D341Med (cell line): ENCODE measurements around the gene PLA2G4D.

Experiments used
- DNase-seq: peaks from one replicate; pipeline ENCODE4 v3.0.0; 2012; ENCODE audit warnings: low spot score

Gene PLA2G4D

DNA sequence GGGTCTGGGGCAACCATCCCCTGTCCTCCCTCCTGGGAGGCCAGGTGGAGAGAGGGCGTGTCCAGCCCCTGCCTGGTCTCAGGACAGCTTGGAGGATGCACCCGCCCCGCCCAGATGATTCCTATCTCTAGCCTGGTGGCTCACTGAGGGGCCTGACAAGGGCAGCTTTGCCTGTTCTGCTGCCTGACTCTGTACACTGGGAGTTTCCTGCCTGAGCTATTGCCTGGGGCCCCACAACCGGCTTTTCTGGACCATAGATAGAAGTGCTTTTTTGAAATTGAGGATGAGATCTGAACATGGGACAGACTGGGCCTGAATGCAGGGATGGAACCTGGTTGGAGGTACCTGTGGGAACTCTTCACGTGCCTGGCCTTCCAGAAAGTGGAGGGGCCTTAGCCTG, 72.8 kb downstream of the PLA2G4D start:
- no peak for DNase-seq

DNA sequence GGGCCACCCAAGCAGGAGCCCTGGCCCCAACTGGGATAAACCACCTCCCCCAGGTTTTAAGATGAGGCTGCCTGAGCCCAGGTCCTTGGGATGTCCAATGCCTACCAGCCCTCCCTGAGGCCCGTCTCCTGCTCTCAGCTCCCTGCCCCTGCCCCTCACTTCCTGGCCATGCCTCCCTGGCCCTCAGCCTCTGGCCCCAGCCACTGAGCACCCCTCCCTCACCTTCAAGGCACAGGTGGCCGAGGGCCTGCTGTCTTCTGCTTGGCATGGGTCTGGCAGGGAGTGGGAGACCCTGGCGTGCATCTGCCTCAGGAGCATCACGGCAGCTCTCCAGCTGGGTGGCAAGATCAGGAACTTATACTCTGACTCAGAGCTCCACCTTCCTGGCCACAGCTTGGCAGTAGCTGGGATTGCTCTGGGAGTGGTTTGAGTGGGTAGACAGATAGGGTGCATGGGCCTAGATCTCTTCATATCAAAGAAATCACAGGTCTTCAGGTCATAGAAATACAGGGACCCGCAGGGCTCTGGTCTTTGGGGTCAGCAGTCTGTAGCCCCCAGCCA, 73.6 kb downstream of the PLA2G4D start, which contains the start of gene PLA2G4E:
TSS of gene PLA2G4E (minus strand) at position 330 of the 561 bp plus-strand sequence. CDS start at position 318, 12 bp downstream.
- no peak for DNase-seq

DNA sequence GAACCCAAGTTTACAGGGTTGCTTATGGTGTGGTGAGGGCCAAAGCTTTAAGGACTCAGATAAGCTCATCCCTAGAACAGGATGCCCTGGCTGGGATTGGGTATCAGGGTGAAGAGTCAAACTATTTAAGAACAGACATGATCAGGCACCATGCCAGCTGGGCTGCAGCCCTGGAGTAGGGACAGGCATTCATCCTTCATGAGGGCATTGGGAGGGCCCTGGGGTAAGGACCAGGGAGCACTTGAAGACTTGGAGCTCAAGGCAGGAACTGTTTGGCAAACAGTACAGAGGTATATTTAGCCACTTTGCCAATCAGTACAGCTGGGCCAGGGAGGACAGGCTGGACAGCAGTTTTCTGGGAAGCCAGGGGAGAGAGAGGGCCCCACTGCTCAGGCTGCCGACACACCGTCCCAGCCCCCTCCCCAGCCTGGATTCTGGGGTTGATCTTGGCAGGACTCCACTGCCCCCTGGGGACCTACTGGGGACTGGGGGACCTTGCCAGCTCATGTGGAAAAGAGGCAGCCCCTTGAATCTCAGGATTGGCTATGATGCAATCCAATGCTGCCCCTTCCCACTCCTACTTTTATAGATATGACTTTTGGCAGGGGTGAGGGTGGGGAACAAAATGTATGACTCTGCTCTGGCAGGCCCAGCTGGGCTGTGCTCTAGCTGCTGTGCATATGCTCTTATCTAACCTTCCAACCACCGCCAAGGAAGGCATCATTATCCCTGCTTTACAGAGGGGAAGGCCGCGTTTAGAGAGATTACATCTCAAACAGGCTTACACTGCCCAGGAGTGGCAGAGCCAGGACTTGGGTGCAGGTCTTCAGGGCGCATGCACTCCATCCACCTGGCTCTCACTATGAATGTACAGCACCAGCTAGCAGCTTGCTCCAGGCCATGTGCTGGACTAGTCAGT, 75.8 kb downstream of the PLA2G4D start:
- DNase-seq: no peak
